HG03066 (cell line): Measurements from ENCODE around the gene PCGF3.
"Not testable (repeated sequence)": the region's sequence is repeated elsewhere in the genome, so short reads cannot be mapped to it uniquely, and the experiment has no call there.

Experiments
- ATAC-seq: cut with Tn5 transposase; IDR thresholded peaks from one replicate; pipeline ENCODE4 v1.9.1; 2021; ENCODE audit warnings: low read depth; ENCODE audit not compliant: unreplicated experiment

PCGF3 gene

GRCh38 chr4:790466-790820, 84.8 kb downstream of the PCGF3 start:
- ATAC-seq = no peak

GRCh38 chr4:791252-791897, 85.7 kb downstream of the PCGF3 start:
- no peak for ATAC-seq

DNA sequence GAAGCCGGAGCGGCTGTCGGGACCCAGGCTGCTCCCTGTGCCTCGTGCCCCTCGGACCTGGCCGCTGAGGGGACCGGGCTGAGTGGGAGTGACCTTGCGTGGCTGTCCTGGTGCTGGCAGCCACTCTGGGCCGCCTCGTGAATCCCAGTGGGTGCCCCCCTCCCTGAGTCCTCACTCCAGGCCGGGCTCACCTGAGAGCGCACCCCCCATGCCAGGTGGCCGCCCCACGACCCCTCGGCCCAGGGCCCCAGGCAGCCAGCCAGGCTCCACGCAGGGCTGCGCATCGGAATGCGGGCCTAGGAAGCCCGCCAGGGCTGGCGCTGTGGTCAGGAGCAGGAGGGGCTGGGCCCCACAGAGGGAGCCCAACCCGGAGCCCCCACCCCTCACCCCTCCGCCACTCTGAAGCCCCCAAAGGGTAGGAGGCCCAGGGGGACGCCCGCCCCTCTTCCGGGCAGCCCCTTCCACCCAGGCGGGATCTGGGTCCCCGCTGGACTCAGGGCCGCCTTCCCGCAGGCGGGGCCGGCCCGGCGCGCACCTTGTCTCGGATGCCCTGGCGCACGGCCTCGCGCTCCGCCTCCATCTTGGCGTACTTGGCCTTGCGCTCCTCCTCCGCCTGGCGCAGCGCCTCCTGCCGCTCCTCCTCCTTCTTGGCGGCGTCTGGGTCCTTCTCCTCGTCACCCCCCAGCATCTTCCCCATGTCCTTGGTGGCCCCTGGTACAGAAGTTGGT, 86.4 kb downstream of the PCGF3 start:
- no peak for ATAC-seq

- no peak for ATAC-seq
Measured at GRCh38 chr4:792626-793092, 87.0 kb downstream of the PCGF3 start.

GRCh38 chr4:793093-793861, 87.6 kb downstream of the PCGF3 start:
- ATAC-seq = no peak

DNA sequence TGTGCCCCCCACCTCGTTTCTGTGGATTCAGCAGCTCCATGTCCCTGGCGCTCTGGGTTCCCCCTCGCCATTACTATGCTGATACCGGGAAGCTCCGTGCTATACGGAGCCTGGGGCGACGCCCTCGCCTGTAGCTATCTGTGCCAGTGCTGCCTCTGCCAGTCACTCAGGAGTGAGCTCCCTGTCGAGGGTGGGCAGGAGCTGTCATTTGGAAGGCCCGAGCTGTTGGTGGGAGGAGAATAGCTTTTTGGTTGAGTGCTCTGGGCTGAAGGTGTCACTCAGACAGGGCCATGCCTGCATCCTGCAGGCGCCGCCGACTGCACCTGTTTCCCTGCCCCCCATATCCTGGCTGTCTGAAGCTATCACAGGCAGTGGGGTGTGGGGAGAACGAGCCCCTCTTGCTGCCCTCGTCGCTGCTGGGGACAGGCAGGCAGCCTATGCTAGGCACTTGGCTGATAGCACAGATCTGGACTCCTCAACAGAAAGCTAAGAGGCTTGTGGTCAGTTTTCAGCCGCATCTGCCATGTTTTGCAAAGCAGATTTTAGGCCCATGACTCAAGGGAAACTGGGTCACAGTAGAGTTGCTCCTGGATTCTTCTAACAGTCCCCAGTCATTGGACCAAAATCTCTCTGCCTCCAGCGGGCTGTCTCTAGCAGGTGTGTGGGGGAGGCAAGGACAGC, 88.4 kb downstream of the PCGF3 start:
- ATAC-seq = no peak

DNA sequence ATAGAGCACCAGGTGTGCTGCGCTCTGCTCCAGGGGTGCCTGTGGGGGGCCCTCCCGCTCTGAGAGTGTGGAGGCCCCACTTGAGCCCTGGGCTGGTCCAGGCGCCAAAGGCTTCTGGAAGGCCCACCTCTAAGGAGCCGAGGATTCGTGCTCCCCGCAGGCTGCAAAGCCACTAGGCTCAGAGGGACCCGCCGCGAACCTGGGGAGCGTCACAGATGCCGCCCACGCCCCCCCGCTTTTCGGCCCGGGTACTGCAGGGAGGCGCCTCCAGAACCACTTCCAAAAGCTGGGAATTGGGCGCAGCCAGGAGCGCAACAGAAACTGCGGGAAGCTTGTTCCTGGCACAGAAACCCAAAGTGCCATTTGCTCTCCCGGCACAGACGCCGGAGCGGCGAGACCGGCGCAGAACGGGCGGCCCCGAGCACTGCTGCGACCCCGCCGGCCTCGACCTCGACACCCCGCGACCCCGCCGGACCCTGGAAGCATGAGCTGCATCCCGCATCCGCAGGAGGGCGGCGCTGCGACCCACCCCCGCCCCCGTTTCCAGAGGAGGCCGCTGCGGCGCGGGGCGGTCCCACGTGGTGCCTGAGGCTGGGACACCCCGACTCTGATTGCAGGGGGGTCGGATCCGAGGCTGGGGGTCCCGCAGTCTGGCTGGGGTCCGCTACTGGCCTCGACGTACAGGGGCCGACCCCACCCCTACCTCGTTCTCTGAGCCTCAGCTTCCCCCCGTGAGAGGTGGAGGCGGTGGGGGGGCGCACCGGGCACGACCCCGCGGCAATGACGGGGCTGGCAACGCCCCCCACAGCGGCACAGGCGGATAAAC, 89.5 kb downstream of the PCGF3 start:
- no peak for ATAC-seq

GRCh38 chr4:795726-796119, 90.1 kb downstream of the PCGF3 start:
- ATAC-seq = no peak

DNA sequence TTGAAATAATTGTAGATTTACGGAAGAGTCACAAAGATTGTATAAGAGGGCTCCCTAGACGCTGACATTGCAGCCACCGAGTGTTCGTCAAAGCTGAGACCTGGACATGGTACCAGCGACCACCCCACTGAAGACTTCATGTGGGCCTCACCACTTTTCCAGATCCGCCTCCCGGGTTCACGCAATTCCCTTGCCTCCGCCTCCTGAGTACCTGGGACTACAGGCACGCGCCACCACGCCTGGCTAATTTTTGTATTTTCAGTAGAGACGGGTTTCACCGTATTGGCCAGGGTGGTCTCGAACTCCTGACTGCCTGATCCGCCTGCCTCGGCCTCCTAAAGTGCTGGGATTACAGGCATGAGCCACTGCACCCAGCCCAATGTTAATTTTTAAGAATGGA, 90.6 kb downstream of the PCGF3 start:
- ATAC-seq = no peak

DNA sequence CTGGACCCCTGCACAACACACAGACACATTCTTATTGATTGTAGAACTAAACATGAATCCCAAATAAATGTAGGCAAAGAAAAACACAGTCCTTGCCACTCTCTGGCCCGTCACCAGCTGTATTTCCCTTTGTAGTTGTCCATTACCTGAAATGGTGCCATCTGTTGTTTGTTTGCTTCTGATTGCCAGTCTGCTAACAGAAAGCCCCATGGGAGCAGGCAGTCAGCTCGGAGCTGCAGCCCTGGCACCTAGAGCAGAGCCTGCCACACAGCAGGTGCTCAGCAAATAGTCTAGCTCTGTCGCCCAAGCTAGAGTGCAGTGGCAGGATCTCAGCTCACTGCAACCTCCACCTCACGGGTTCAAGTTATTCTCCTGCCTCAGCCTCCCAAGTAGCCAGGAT, 91.4 kb downstream of the PCGF3 start:
- ATAC-seq = no peak

GRCh38 chr4:801436-802124, 95.9 kb downstream of the PCGF3 start:
- ATAC-seq = no peak

DNA sequence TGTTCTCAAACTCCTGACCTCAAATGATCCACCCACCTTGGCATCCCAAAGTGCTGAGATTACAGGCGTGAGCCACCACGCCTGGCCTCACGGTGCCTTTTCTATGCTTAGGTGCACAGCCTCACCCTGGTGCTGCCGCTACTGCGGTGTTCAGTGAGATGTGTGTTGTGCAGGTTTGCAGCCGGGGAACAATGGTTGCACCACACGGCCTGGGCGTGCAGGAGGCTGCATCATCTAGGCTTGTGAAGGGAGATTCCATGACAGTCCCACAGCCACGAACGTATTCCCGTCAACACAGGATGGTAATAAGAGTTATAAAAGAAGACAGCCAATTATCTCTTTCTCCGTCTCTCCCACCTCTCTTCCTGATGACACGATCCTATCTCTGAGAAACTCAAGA, 98.3 kb downstream of the PCGF3 start:
- ATAC-seq = no peak

DNA sequence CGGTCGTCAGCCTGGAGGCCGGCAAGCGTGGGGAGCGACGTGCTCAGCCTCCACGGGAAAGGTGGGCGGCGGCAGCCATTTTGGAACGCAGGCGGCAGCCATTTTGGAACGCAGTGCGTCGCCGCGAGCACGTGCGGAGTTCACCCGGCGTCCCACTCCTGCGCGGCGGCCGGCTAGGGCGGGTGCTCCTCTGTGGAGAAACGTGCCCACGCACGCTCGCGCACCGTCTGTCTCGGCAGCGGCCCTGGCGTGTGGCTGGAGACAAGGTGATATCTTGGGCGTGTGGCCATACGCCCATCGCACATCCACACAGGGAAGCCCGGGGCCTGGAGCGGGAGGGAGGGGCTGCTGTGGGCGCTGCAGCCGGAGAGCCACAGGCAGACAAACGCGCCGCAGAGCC, 99.2 kb downstream of the PCGF3 start:
- no peak for ATAC-seq

DNA sequence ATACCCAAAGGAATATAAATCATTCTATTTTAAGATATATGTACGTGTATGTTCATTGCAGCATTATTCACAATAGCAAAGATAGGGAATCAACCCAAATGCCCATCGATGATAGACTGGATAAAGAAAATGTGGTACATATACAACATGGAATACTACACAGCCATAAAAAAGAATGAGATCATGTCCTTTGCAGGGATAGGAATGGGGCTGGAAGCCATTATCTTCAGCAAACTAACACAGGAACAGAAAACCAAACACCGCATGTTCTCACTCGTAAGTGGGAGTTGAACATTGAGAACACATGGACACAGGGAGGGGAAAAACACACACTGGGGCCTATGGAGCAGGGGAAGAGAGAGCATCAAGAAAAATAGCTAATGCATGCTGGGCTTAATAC, 101.3 kb downstream of the PCGF3 start:
- not testable (repeated sequence) for ATAC-seq

GRCh38 chr4:807792-808191, 102.2 kb downstream of the PCGF3 start:
- no peak for ATAC-seq

DNA sequence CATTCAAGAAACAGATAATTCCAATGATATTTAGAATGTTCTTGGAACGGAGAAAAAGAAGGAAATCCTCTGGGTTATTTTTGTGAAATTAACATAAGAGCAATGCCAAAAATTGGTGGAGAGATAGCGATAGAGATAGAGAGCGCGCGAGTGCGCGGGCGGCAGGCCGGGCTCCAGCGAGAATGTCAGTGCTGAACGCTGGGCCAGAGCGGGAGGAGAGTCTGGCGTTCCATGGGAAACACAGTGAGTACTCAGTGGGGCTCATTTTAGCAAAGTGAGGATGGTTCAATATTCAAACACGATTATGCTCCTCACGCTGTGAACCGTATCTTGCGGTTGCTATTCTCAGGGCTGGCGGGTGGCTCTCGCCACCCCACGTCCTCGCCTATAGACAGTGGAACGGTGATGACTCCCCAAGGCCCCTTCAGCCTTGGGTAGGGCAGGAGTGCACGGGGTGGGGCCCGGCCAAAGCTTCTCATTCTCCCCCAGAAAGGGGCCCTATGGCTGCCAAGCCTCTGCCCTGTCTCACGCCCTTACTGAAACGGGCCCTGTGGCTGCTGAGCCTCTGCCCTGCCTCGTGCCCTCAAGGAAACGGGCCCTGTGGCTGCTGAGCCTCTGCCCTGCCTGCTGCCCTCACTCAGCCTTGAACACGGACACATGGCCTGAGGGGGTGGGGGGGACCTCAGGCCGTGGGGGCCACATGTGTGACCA, 103.4 kb downstream of the PCGF3 start:
- ATAC-seq = no peak

- no peak for ATAC-seq
Measured at GRCh38 chr4:813900-814299, 108.3 kb downstream of the PCGF3 start.

GRCh38 chr4:814312-814850, 108.7 kb downstream of the PCGF3 start:
- ATAC-seq = no peak
